Spleen (tissue), 7 donors: ENCODE data around the gene FAM25A.

Source experiments
- CTCF ChIP-seq, 11 experiments: fragments of 200-600 bp in 7 of 11; fragments of 450-650 bp in 4 of 11; sonication (generic) in 4 of 11; IDR thresholded peaks in 8 of 11; conservative IDR thresholded peaks in 3 of 11; 1 replicate in 7 of 11; 2 replicates in 4 of 11; pipeline versions ENCODE4 v1.4.0 to v1.8.0; 2016 to 2021; ENCODE audit warnings: antibody characterized with exemption in 11 of 11, inconsistent platforms in 4 of 11, mild to moderate bottlenecking in 1 of 11
- POLR2AphosphoS5 ChIP-seq, 3 donors: sonication (generic); formaldehyde crosslinking; IDR thresholded peaks; one replicate each; pipeline ENCODE4 v1.5.1; 2017; ENCODE audit warnings: antibody characterized with exemption in 3 of 3
- donor health status: DM: no; HTN: no; CAD: no; lungs with moderate emphysema.
- donor health status: DM: no; HTN: no; CAD: no.
- donor health status: DM: no; HTN: no; CAD: no.

GRCh38 chr10:87045434-87045938, 25.4 kb downstream of the FAM25A start:
- TF ChIP-seq POLR2AphosphoS5 (IDR thresholded peaks at IDR 0.05) (no peak), CTCF (IDR thresholded peaks at IDR 0.05 in 8 of 11, conservative IDR thresholded peaks at IDR 0.05 in 3 of 11) (no peak)
